ENCODE results near the gene NONO.
"Not testable (repeated sequence)": the region's sequence is repeated elsewhere in the genome, so short reads cannot be mapped to it uniquely, and the experiment has no call there.

DNA sequence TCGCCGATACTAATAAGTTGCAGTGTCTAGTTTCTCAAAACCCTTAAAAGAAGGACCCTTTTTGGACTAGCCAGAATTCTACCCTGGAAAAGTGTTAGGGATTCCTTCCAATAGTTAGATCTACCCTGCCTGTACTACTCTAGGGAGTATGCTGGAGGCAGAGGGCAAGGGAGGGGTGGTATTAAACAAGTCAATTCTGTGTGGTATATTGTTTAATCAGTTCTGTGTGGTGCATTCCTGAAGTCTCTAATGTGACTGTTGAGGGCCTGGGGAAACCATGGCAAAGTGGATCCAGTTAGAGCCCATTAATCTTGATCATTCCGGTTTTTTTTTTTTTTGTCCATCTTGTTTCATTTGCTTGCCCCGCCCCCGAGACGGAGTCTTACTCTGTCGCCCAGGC lies 16.6 kb downstream of the NONO start:
- TF ChIP-seq, protein P1, sequence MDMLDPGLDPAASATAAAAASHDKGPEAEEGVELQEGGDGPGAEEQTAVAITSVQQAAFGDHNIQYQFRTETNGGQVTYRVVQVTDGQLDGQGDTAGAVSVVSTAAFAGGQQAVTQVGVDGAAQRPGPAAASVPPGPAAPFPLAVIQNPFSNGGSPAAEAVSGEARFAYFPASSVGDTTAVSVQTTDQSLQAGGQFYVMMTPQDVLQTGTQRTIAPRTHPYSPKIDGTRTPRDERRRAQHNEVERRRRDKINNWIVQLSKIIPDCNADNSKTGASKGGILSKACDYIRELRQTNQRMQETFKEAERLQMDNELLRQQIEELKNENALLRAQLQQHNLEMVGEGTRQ (IDR thresholded peaks at IDR 0.05), result not testable (repeated sequence)
- not testable (repeated sequence) for TF ChIP-seq POLR2A (IDR thresholded peaks at IDR 0.05; ENCODE audit: low read length); SMC3 (IDR thresholded peaks at IDR 0.05); JUNB (IDR thresholded peaks at IDR 0.05); BHLHE40 (IDR thresholded peaks at IDR 0.05; ENCODE audit: low read depth, low read length); EP300 (IDR thresholded peaks at IDR 0.05); JUN (IDR thresholded peaks at IDR 0.05)
- TF ChIP-seq, protein P2, sequence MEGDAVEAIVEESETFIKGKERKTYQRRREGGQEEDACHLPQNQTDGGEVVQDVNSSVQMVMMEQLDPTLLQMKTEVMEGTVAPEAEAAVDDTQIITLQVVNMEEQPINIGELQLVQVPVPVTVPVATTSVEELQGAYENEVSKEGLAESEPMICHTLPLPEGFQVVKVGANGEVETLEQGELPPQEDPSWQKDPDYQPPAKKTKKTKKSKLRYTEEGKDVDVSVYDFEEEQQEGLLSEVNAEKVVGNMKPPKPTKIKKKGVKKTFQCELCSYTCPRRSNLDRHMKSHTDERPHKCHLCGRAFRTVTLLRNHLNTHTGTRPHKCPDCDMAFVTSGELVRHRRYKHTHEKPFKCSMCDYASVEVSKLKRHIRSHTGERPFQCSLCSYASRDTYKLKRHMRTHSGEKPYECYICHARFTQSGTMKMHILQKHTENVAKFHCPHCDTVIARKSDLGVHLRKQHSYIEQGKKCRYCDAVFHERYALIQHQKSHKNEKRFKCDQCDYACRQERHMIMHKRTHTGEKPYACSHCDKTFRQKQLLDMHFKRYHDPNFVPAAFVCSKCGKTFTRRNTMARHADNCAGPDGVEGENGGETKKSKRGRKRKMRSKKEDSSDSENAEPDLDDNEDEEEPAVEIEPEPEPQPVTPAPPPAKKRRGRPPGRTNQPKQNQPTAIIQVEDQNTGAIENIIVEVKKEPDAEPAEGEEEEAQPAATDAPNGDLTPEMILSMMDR (IDR thresholded peaks at IDR 0.05), result not testable (repeated sequence)
